HG02571 (cell line): ENCODE data around the gene JPH3.

ENCODE experiments used
- ATAC-seq: cut with Tn5 transposase; IDR thresholded peaks from one replicate; pipeline ENCODE4 v1.9.1; 2021; ENCODE audit warnings: mild to moderate bottlenecking, moderate library complexity; ENCODE audit not compliant: unreplicated experiment

Gene JPH3

DNA sequence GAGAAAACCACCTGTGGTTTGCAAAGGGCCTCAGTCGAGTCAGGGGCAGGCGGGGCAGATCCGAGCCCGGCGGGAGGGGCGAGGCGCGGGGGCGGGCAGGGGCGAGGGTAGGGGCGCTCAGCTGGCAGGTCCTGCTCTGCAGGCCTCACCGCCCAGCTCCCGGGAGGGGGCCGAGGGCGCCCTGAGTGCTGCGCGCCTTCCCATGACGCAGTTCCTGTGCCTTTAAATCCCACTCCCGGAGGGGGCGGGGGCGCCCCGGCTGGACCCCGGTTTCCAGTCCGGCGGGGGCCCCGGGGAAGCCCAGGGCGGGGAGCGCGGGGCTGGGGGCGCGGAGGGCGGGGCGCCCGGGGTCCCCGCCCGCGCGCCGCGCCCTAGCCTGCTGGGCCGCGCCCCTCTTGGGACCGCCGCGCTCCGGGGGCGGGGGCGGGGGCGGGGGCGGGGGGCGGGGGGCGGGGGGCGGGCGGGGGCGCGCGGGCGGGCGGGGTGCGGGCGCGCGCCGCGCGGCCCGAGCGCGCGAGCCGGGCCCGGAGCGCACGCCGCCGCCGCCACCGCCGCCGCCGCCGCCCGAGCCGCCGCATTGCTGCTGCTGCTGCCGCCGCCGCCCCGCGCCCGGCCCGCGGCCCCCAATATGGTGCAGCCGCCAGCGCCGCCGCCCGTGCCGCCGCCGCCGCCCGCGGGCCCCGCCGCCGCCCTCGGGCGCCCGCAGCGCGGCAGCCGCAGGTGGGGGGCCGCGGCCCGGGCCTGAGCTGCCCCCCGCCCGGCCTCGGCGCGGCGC lies at the start of gene JPH3:
Gene JPH3, plus strand, starts transcription at position 508 of the 775 bp plus-strand sequence. CDS start 639 bp downstream, outside the sequence.
- ATAC-seq: no peak

DNA sequence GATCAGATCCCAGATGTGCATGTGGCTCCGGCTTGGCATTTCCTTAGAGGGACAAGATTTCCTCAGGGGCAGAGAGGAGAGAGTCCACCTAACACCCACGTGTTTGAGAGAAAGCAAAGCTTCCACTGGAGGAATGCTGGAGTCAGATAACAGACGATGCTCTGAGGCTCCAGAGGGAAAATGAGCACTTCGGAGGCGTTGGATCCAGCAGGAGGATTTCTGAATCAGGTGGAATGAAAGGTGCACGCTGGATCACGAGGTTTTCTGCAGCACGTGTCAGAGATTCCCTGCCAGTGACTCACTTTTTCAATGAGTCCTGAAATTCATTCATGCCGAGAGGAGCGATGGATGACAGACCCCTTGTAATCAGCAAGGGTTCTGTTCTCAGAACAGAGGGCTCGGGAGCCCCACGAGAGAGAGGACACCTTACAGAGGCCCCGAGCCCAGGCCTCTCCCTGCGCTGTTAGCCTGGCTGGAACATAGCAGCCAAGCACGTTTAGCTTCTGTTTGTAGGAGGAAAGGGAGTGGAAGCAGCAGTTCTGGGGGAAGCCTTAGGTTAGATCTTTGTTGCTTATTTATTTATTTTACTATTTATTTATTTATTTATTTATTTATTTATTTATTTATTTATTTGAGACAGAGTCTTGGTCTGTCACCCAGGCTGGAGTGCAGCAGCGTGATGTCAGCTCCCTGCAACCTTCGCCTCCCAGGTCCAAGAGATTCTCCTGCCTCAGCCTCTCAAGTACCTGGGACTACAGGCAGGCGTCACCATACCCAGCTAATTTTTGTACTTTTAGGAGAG lies 49.3 kb upstream of the JPH3 start:
- ATAC-seq: no peak

DNA sequence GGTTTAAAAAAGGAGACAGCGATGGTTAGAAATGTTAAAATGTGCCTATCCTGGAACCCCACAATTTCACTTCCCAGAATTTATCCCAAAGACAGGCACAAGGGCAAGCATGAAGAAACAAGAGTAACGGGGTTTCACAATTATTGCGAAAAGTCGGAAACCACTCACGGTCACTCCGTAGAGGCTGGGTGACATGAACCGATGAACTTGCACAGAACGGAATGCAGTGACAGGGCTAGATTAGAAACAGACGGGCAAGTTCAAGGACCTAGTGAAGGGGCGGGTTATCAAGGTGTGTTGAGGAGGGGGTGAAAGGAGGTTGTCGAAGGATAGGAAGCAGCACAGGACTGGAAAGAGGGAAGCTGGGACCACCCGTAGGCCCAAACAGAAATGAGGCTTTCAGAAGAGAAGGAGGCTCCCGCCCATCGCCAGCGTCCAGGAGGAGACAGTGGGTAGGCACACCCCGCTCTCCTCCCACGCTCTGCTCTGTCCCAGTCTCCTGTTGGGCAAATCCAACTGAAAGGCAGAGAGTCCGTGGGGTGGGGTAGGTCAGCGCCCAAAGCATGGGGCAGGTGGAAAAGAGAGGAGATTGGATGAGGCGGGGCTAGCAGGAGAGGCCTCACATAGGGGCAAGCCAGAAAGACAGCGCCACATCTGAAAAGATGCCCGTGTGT lies 47.4 kb upstream of the JPH3 start:
- ATAC-seq: no peak

DNA sequence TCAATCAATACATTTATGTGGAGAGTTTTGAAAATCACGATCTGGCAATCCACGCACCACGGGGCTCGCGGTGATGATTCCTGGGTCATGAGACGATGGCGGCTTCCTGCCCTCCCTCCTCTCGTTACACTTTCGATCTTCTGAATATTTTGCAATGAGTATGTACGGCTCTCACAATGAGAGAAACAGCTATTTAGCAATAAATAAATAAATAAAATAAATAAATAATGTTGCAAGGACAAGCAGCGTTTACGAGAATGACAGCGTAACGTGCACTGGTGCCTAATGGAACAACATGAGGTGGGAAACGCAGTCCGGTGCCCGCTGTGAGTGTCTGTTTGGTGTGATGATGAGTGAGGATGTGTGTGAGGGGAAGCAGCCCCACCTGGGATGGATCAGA lies 46.7 kb upstream of the JPH3 start:
- no peak for ATAC-seq

DNA sequence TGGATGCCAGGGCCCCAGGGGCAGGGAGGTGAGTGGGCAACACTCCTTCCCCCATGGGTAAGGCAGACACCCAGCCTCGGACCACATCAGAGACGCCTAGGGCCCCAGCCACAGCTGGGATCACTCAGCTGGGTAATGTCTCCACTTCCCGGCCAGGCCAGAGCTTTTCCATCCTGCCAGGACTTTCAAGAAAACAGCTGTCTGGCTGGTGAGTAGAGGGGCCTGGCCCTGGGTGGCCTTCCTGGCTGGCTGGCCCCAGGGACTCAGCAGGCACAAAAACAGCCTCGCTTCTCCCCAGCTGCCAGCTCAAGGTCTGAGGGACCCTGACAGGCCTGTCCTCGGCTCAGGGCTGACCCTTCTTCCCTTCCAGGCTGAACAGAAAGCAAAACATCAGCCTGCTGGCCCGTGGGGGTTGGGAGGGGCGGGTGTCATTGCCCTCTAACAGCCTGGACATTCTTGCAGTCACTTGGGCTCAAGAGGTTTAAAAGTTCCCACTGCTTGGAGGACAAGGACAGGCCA lies 45.3 kb upstream of the JPH3 start:
- ATAC-seq: no peak

DNA sequence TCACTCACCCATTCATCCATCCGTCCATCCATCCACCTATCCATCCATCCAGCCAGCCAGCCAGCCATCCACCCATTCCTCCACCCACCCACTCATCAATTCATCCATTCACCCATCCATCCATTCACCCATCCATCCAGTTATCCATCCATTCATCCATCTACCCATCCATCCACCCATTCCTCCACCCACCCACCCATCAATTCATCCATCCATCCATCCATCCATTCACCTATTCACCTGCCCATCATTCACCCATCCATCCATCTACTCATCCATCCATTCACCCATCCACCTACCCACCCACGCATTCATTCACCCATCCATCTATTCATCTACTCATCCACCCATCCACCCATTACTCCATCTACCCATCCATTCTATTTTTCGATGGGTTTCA lies 43.6 kb upstream of the JPH3 start:
- no peak for ATAC-seq

DNA sequence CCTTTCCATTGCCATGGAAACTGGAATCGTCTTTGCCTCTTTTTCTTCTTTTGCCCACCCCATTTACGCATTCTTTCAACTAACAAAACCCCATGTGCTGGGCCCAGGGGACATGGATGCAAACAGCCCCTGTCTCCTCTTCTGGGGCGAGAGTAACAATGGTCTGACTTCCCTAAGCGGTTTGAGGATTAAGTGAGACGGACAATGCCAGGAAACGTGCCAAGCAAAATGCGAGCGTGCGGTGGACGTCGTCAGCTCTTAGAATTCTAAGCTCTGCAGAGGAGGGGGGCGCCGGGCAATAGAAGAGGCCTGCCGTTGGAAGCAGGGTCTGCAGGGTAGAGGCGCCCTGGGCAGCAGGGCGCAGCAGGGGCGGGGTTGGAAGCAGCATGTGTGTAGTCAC lies 42.4 kb upstream of the JPH3 start:
- no peak for ATAC-seq

DNA sequence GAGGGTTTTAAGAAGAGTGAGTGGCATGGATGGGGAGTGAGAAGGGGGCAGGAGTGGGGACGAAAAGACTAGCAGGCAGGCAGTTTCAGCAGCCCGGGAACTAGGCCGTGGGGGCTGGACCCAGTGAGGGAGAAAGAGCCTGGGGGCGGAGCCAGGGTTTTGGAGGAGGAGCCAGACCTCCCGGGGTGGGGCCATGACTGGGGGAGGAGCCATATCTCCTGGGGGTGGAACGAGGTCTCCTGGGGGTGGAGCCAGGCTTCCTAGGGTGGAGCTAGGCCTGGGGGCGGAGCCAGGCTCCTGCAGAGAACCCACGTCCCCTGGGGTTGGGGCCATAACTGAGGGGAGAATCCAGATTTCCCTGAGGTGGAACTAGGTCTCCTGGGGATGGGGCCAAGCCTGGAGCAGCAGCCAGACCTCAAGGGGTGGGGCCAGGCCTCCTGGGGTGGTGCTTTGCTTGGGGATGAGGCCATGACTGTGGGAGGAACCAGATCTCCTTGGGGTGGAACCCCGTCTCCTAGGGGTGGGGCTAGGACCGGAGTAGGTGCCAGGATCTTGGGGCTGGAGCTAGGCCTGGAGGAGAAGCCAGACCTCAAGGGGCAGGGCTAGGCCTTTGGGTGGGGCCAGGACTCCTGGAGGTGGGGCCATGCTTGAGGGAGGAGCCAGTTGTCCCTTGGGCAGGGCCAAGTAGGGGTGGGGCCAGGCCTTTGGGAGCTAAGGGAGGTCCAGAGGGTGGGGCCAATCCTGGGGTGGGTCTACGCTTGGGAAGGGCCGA lies 41.7 kb upstream of the JPH3 start:
- no peak for ATAC-seq

DNA sequence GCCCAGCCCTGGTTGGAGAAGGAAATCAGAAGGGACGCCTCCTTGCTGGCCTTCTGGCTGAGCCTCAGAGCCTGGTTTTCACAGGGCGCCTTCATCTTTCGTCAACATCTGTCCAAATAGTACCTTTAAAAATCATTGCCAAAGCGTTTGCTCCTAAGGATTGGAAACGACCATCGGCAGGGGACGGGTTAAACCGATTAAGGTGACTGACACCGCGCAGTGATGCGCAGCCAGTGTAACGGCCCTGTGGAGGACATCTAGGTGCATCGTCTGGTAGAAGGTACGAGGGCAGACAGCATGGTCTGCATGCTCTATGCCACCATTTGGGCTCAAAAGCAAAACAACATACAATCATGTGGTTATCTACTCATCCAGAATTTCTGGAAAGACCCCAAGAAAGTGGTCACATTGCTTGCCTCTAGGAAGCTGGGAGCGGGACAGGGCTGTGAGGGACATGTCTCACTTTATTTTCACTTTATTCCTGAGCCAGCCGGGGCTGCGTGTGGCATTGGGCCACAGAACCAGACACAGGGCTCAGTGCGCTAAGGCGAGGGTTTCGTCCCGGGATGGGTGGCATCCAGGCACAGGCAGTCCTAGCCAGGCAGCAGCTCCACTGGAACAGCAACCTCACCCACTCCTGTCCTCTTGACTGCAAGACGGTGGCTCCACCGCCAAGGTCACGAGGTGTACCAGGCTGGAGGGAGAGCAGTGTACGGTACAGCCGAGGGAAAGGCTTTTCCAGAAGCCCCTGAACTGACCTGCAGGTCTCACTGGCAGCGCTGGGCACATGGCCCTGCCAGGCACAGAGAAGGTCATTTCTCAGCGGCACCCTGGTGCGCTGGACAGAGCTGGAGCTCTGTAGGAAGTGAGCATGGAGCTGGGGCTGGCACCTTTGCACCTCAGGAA lies 40.9 kb upstream of the JPH3 start:
- no peak for ATAC-seq

DNA sequence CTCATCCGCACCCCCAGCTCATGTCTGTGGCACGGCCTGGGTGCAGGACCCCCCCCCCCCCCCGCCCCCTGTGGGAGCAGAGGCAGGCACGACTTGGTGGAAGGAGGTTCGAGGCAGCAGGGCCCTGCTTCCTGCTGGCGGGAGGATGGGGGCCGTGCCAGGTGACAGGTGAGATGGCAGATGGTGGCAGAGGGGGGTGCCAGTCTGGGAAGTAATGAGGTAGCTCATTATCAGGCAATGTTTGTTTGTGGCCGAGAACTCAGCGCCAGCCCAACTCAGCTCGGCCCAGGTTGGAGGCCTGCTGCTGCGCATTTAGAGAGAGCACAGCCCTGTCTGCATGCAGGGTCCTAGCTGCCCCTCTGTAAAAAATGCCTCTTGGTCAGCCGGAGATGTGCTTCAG lies 40.1 kb upstream of the JPH3 start:
- ATAC-seq: no peak

DNA sequence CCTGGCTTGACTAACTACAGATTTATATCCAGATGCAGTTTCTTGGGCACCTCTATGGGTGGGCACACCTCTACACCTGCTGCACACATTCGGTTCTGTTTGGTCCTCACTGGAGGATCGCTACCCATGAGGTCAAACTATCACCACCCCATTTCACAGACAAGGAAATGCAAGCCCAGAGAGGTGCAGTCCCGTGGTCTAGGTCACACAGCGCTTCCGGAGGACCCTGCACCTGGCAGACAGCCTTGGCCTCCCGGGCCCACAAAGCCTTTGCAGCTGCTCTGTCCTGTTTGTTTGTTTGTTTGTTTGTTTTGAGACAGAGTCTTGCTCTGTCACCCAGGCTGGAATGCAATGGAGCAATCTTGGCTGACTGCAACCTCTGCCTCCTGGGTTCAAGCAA lies 39.3 kb upstream of the JPH3 start:
- no peak for ATAC-seq

DNA sequence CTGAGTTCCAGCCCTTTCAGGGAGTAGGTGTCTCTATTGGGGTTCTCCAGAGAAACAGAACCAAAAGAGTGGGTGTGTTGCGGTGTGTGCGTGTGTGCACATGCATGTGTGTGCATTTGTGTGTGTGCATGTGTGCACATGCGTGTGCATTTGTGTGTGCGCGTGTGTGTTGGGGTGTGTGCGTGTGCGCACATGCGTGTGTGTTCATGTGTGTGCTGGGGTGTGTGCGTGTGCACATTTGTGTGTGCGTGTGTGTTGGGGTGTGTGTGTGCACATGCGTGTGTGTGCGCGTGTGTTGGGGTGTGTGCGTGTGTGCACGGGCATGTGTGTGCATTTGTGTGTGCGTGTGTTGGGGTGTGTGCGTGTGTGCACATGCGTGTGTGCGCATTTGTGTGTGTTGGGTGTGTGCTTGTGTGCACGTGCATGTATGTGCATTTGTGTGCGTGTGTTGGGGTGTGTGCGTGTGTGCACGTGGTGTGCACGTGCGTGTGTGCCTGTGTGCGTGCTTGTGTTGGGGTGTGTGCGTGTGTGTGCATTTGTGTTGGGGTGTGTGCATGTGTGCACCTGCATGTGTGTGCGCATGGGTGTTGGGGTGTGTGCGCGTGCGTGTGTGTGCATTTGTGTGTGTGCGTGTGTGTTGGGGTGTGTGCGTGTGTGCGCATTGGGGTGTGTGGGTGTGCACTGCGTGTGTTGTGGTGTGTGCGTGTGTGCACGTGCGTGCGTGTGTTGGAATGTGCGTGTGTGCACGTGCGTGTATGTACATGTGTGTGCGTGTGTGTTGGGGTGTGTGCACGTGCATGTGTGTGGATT lies 38.4 kb upstream of the JPH3 start:
- no peak for ATAC-seq

DNA sequence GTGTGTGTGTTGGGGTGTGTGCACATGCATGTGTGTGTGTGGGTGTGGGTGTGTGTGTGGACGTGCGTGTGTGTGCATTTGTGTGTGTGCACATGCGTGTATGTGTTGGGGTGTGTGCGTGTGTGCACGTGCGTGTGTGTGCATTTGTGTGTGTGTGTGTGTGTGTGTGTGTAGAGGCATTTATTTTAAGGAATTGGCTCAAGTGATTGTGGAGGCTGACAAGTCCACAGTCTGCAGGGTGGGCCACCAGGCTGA lies 37.9 kb upstream of the JPH3 start:
- ATAC-seq: no peak

DNA sequence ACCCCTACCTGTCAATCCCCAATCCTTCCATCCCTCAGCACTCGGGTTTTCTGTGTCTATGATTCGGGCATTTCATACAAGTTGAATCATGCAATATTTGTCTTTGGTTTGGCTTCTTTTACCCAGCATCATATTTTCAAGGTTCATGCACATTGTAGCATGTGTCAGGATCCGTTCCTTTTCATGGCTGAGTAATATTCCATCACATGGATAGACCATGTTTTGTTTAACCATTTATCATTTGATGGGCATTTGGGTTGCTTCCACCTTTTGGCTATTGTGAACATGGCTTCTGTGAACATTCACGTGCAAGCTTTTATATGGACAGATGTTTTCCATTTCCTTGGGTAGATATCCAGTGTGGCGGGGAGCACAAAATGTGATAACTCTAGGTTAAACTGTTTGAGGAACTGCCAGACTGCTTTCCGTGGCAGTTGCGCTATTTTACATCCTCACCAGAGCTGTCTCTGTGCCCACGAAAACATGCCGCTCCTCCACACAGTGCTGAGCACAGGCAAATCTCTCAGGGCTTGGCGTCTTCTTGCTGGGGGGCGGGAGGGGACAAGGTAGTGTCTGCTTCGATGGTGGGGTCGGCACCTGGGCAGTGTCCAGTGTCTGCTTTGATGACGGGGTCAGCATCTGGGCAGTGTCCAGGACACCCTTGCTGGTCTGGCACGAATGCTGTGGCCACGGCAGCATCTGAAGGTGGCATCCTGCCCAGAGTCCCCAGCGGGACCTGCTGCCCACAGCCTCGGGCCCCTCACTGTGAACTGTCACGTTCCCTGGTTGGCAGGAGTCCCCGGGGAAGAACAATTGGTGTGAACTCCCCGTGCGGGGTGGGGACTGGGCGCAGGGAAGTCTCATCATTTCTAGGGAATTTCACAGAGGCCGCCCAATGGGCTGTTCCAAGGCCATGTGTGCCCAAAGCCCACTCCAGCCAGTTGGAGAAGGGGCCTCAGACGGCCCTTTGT lies 32.4 kb upstream of the JPH3 start:
- no peak for ATAC-seq

DNA sequence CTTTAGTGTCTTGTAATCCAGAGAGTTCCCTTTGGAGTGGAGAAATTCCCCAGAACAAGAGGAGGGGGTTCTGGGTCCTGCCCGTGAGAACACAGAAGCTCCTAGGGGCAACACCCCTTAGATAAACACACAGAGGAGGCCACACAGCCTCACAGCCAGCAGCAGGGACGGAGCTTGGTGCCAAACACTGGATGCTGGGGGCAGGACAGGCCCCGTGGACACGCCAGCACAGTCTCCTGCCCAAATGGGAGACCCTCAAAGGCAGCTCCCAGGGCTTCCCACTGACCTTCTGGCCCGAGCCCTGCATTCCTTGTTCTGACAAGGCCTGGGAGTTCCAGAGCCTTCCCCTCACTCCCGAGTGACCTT lies 31.8 kb upstream of the JPH3 start:
- no peak for ATAC-seq

DNA sequence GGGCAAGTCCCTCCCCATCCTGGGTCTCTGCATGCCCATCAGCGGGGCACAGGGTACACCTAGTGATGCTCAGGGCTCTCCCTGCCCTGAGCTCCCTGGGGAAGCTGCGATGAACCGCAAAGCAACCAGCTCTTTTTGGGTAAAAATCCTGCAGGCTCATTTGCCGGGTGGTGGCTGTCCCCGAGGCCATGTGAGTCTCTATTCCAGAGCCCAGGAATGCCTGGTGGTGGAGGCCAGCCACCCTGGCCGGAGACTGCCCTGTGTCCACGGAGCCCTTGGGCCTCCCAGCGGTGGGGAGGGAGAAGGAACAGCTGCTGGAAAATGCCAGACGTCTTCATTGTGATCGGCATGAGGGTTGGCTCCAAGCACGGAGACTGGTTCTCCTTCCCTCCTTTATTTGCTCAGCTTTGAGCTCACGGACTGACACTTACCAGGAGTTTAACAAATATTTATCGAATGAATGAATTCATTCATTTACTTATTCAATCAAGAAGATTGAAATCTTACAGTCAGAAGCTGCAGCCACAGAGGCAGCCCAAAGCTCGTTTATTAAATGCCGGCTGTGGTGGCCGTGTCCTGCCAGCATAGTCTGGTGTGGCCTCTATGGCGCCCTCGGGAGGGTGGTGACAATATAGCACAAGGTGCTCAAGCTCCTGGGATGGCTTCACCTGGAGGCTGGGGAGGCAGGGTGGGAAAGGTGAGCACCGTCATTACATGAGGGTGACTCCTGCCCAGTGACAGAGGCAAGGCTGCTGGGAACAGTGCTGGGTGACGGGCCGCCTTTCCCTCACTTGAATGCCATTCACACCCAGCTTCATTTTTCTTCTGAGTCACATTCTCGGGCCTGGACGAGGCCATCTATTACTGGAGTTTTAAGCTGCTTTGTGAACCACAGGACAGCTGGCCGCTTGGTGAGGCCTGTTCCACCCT lies 31.1 kb upstream of the JPH3 start:
- ATAC-seq: no peak

DNA sequence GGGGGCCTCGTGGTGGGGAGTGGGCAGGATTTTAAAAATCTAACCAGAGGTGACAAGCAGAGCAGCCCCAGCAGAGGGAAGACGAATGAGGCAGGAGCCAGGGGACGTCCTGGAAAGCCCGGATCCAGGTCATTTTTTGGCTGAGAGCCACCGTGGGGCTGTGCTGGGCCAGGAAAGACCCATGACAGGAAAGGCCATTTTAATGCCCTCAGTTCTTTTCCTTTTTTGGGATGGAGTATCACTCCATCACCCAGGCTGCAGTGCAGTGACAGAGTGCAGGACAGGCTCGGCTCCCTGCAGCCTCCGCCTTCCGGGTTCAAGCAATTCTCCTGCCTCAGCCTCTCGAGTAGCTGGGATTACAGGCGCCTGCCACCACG lies 30.5 kb upstream of the JPH3 start:
- ATAC-seq: no peak
